HG03097 (cell line): ENCODE results near the gene SFTPD.

ENCODE experiments used
- ATAC-seq: cut with Tn5 transposase; IDR thresholded peaks from one replicate; pipeline ENCODE4 v1.9.1; 2021; ENCODE audit not compliant: unreplicated experiment, low FRiP score

SFTPD gene

GRCh38 chr10:79946271-79947082 lies 2.4 kb downstream of the SFTPD start:
- ATAC-seq = no peak

- ATAC-seq = no peak
These were observed 4.2 kb downstream of the SFTPD start for GRCh38 chr10:79944428-79945395.

- ATAC-seq = no peak
These were observed 5.0 kb downstream of the SFTPD start for GRCh38 chr10:79943871-79944270.

- ATAC-seq = no peak
These were observed 6.4 kb downstream of the SFTPD start for GRCh38 chr10:79942261-79943185.

GRCh38 chr10:79941585-79942210 lies 7.2 kb downstream of the SFTPD start:
- ATAC-seq = no peak

GRCh38 chr10:79941146-79941545 lies 7.8 kb downstream of the SFTPD start:
- no peak for ATAC-seq

GRCh38 chr10:79940431-79940830 lies 8.5 kb downstream of the SFTPD start:
- ATAC-seq = no peak

- ATAC-seq = no peak
These were observed 8.9 kb downstream of the SFTPD start for GRCh38 chr10:79939969-79940368.

GRCh38 chr10:79938728-79939406 lies 10.0 kb downstream of the SFTPD start:
- ATAC-seq = no peak

- no peak for ATAC-seq
These were observed 11.2 kb downstream of the SFTPD start for GRCh38 chr10:79937701-79938151.

GRCh38 chr10:79936625-79937615 lies 12.0 kb downstream of the SFTPD start:
- ATAC-seq = no peak

- ATAC-seq = no peak
These were observed 14.9 kb downstream of the SFTPD start for GRCh38 chr10:79933961-79934360.

- ATAC-seq = no peak
These were observed 16.0 kb downstream of the SFTPD start for GRCh38 chr10:79932841-79933379.

- no peak for ATAC-seq
These were observed 16.6 kb downstream of the SFTPD start for GRCh38 chr10:79932307-79932706.

GRCh38 chr10:79930751-79931150 lies 18.2 kb downstream of the SFTPD start:
- ATAC-seq = no peak

- no peak for ATAC-seq
These were observed 18.6 kb downstream of the SFTPD start for GRCh38 chr10:79930267-79930666.

GRCh38 chr10:79929409-79929904 lies 19.4 kb downstream of the SFTPD start:
- no peak for ATAC-seq
